GM10248 (cell line): Measurements from ENCODE around the gene HOXC11.

Experiments used
- CTCF ChIA-PET: fragments of 300-600 bp; sonication (Branson Sonifier 250); formaldehyde crosslinking; extraction: SDS; loops from one replicate; lab custom pipeline; 2021; ENCODE audit warnings: antibody characterized with exemption; lab: Yijun Ruan, JAX
- POLR2A ChIA-PET: fragments of 350-650 bp; sonication (Branson Sonifier 250); formaldehyde crosslinking; extraction: SDS; loops from one replicate; lab custom pipeline; 2020; ENCODE audit warnings: antibody characterized with exemption; lab: Yijun Ruan, JAX
- DNase-seq: peaks from one replicate; pipeline ENCODE4 v3.0.0; 2012; ENCODE audit errors: extremely low spot score
- TF ChIP-seq, protein P1 (sequence below): IDR thresholded peaks from 2 replicates; pipeline ENCODE4 v1.5.1; 2012; ENCODE audit warnings: mild to moderate bottlenecking, low read depth; ENCODE audit errors: extremely low read depth, missing control alignments, control extremely low read depth

HOXC11 gene

DNA sequence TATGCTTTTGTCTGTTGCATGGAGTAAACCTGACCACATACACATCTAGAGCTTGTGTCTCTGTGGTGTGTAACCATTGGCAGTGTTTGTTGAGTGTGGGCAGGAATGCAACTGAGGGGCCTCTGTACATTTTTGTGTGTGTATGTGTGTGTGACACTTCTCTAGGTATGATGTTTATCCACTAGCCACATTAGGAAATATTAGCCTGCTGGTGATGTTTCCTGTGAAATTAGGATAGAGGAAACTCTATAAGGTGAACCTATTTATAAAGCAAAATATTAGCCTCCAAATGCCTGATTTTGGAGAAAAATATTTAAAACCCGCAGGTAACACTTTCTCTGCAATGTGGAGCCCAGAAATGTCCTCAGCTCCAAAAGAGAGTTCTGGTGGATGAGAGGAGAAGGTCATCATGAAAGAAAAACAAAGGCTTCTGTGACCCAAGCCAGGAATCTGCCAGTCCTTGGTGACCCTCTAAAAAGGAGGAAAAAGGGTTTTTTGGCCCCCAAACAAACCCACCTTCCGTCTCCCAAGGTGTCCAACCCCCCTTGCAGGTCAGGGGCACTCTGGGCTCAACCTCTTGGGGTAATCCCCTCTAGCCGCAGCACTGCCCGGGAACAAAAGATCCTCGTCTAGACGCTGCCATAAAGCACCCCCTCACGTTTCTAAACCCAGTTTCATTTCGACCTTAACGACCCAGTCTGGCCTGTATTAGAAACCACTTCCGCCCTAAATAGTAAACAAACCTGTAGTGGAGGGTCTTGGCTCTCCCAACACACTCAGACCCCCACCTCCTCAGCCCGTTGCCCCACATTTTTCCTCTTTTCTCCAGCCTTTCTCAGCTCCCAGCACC lies 4.9 kb downstream of the HOXC11 start:
- TF ChIP-seq, protein P1, sequence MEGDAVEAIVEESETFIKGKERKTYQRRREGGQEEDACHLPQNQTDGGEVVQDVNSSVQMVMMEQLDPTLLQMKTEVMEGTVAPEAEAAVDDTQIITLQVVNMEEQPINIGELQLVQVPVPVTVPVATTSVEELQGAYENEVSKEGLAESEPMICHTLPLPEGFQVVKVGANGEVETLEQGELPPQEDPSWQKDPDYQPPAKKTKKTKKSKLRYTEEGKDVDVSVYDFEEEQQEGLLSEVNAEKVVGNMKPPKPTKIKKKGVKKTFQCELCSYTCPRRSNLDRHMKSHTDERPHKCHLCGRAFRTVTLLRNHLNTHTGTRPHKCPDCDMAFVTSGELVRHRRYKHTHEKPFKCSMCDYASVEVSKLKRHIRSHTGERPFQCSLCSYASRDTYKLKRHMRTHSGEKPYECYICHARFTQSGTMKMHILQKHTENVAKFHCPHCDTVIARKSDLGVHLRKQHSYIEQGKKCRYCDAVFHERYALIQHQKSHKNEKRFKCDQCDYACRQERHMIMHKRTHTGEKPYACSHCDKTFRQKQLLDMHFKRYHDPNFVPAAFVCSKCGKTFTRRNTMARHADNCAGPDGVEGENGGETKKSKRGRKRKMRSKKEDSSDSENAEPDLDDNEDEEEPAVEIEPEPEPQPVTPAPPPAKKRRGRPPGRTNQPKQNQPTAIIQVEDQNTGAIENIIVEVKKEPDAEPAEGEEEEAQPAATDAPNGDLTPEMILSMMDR, result no peak
- ChIA-PET CTCF (interaction anchor here (1.2 to 2.0 kb wide), 5 partner anchors 10 to 223 kb away, joined by 3 to 4 read pairs (median 4); no protein-coding TSS in a partner anchor), POLR2A (no interaction called here)
- no peak for DNase-seq

DNA sequence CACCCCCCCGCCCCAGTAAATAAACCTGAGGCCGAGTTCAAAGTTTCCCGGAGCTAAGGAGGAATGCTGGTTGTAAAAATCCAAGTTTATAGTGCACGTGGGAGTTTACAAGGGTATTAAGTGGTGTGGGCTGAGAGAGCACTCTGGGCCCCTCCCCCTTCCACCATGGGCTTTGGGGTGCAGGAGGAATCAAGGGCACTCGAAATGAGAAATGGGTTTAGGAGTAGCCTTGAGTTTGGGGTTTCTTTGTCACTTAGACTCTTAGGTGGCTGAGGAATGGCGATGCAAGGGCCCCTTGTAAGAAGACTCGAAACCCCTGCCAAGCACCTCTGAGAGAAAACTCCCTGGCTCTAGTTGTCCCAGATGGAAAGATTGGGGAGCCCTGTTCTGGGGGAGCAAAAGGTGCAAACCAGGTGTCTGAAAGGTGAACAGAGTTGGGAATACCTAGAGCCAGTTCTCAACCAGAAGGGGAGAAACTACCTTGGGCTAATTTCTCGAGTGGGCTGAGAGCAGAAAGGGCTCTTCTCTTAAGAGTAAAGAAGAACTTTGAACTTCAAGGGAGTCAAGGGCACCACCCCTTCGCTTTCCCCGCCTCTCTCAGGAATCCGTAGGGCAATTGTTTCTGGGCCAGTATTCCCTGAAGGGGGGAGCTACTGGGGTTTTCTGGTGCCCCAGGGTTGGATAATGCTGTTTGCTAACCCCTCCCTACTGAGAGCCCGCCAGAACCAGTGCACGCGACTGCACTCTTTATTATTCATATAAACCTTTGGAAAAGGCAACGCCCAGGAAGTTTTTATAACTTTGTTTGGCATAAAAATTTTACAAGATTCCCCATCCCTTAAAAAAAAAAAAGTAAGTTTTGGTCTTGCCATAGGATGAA lies 5.8 kb downstream of the HOXC11 start:
- no peak for DNase-seq
- ChIA-PET POLR2A (no interaction called here), CTCF (interaction anchor here (1.5 to 2.8 kb wide), 3 partner anchors 9 to 229 kb away, joined by 4 to 10 read pairs (median 4); no protein-coding TSS in a partner anchor)
- TF ChIP-seq, protein P1, result no peak

DNA sequence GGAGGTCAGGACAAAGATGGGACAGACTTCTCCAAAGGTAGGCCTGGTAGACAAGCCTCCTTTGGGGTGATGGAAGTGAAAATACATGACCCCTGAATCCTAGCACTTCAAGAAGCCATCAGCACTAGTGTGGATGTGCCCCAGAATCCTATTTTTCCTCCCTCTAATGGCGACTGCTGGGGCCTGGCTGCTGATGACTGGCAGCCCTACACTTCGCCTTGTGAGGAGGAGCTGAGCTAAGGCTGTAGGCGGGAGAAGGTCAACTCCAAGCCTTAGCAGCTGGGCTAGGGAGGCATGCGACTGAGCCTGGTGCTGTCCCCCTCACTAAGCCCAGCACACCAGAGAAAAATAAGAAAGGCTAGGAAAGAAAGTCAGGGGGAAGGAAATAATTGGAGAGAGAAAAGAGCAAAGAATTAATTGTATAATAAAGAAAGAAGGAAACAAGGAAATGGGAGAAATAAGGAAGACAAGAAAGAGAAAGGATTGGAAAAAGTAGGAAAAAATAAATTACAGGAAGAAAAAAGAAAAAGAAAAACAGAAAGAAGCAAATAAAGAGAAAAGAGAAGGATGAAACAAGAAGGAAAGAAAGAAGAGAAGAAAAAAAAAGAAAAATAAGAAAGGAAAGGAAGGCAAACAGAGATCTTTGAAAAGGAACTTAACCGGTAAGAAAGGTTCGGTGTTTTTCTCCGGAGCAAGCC lies 7.3 kb downstream of the HOXC11 start:
- POLR2A ChIA-PET, result no interaction called here
- CTCF ChIA-PET, result interaction anchor here (1.0 to 2.8 kb wide), 4 partner anchors 52 to 234 kb away, joined by 3 to 10 read pairs (median 4); partner anchors contain the start of gene HOXC5
- TF ChIP-seq, protein P1, result no peak
- no peak for DNase-seq

DNA sequence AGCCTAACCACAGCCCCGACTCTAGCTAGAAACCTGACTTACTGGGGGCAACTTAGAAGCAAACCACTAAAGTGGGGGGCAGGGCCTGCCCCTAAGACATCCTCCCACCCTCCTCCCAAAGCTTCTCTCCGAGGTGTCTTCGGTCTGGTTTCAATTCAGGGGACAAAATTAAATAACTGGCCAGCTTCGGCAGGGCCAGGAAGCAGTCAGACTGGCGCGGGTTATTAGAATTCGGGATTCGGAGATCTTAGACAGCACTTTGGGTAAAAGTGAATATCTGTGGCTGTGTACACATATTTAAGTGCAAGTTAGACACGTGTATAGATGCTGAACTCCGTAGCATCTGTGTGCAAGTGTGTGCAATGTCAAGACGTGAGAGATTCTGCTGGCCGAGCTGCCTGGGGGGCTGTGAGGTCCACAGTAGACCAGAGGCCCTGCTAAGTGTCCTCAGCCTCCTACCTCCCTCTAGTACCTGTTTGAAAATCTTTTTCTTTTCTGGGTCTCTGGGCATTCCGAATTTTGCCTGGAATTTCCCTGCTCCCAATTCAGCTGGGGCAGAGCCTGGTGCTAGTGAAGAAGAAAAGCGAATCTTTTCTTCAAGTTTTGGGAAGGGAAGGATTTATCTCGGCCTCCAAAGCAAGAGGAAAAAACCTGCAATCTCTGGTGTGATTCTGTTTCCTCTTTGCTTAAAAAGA lies 8.0 kb downstream of the HOXC11 start:
- TF ChIP-seq, protein P1, result no peak
- DNase-seq, result no peak
- POLR2A ChIA-PET, result no interaction called here
- CTCF ChIA-PET, result interaction anchor here (1.0 to 2.8 kb wide), 5 partner anchors 52 to 234 kb away, joined by 3 to 10 read pairs (median 3); partner anchors contain the start of gene HOXC5

DNA sequence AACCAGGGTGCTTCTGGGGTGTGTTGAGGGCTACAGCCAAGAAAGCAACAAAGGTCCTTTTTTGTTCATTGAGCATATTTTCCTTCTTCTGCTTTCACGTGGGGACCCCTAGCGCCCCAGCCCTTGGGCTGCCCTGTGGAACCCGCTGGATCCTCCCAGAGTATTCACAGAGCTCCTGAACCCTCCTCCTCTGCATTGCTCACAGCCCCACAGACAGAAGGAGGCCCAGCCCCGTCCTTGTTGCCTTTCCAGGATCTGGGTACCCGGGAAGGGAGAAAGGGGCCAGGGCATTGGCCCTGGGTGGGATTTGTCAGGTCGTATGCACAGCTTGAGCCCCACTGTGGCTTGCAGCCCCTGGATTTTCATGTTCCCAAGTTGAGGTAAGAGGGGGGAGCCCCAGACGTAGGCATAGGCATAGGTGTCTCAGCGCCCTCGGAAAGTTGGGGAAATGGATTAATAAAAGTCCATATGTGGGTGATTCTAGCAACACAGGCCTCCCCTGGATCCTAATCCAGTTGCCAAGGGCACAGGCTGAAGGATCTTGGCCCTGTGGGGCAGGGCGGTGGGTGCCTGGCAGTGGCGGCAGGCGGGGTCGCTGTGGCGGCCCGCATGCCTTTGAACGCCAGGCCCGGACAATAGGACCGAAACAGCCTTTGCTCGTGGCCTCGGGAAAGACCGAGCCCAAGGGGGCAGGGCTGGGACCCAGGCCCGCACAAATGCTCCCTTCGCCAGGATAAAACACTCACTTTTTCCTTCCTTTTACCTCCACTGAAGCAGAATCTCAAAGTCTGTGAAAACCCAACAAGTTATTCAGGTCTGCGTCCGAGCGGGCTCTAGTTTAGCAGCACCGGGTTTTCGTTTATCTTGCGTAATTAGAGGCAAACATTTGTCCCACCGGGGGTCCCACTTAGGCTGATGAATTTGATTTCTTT lies 9.0 kb downstream of the HOXC11 start:
- CTCF ChIA-PET, result interaction anchor here (1.3 to 1.9 kb wide), 2 partner anchors 51 to 225 kb away, joined by 3 to 6 read pairs; partner anchors contain the start of gene HOXC5
- TF ChIP-seq, protein P1, result no peak
- POLR2A ChIA-PET, result no interaction called here
- no peak for DNase-seq
